Measurements from ENCODE around the gene KRT13. TPM values are rescaled to one million over a fixed set of nuclear protein-coding genes. Genes with fewer than 3 reads are reported as not detected.

The KRT13 gene
- total RNA-seq, 1 donor from 2014 or later: 2.9 TPM

GRCh38 chr17:41466988-41467387 lies 38.4 kb downstream of the KRT13 start, which contains the start of gene KRT32:
KRT32 (minus strand) TSS chr17:41467386; CDS start chr17:41467325, 61 bp downstream.
- no peak for DNase-seq

DNA sequence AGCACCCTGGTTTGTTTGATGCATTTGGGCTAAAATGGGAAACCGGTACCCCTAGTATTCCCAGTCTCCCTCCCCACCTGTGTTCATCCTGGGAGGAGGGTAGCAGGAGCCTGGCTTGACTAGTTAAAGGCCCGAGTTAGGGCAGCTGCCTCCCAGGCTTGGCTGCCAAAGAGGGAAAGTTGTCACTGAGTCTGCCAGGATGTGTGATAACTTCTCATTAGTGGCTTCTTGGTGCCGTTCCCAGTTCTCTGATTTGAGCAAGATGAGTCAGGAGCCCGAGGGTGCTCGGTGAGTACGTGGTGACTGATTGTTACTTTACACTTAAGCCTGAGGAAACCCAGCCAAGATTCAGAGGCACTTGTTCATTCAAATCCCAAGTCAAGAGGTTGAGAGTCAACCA lies 40.7 kb downstream of the KRT13 start:
- peak; percentile 20 for DNase-seq

DNA sequence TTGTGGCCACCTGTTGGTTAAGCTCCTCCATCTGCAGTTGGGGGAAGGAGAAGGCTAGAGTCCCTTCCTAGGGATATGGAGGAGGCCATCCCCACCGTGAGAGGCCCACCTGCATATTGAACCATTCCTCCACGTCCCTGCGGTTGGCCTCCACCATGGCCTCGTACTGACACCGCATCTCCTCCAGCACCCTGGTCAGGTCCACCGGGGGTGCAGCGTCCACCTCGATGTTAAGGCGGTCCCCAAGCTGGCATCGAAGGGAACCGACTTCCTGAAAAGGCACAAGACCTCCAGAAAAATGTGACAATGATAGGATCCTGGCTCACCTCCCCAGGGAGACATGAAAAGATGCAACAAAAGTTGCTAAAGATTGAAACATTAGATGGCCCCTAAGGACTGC lies 41.2 kb downstream of the KRT13 start:
- DNase-seq: no peak

DNA sequence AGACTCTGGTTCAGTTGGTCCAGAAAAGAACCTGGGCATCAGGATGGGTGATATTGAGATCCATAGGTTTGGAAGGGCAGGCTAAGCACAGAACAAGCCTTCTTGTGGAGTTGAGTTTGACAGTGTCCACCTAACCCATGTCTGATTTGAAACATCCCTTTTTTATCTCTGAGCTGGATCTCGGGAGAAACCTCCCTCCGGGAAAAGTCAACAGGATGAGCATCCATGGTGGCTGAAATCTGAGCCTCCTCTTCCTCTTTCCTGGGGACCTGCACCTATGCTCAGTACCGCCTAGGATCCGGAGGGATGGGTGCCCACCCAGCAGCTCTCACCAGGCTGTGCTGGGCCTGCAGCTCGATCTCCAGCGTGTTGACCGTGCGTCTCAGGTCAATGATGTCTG lies 41.7 kb downstream of the KRT13 start:
- no peak for DNase-seq

GRCh38 chr17:41462705-41463104 lies 42.7 kb downstream of the KRT13 start:
- DNase-seq: no peak

DNA sequence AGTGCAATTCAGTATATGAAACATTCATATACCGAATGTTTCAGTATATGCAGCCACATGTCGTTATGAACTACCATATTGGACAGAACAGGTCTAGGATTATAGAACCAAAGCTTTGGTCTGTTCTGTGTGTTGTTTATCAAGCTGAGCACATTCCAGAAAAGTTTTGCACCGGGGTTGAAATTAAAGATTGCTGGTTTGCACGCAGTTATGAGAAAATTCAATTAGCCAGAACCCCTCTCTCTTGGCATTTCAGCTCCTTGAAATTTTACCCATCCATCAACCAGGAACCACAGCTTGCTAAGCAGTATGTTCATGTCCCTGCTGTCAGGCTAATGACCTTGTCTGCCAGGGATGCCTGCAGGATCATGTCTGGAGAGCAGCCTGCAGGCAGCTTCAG lies 47.7 kb downstream of the KRT13 start:
- no peak for DNase-seq

GRCh38 chr17:41456204-41456603 lies 49.2 kb downstream of the KRT13 start:
- no peak for DNase-seq

- DNase-seq: no peak
These were observed 50.2 kb downstream of the KRT13 start for GRCh38 chr17:41455236-41455635.

- DNase-seq: no peak
These were observed 52.3 kb downstream of the KRT13 start for GRCh38 chr17:41453066-41453465.

GRCh38 chr17:41452281-41452680 lies 53.1 kb downstream of the KRT13 start:
- DNase-seq: no peak

DNA sequence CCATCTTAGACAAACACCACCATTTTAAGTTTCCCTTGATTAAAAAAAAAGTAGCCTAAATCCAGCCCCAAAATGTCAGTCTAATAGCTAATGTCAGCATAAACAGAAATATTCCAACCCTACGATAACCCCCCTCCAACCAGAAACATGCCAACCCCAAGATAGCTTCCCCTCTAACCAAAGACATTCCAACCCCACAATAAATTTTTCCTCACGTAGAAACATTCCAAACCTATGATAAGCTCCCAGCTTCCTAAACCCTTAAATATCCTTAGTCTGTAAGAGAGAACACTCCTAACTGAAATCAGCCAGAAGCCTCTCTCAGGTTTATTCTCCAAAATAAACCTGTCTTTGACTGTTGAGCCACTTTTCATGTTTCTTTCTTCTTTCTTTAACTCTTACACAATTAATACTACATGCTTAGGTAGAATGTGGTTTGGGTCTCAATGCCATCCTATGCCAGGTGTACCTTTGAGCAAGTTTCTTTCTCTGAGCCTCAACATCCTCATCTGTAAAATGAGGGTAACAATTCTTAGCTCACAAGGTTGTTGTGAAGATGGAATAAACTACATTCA lies 54.2 kb downstream of the KRT13 start:
- no peak for DNase-seq

Small RNA genes lying within 50 kb of the gene (small RNA-seq; reads per million reads assigned to genes)
- gene RNU2-32P (ENCODE audit: low replicate concordance): 0.92 reads per million, percentile 77 among the genes with 10 or more reads in this experiment

Other genes starting within 250 kb of the KRT13 start
- not detected for gene KRTAP9-6, start 240.2 kb downstream of the KRT13 start, total RNA-seq
- not detected for gene KRTAP9-7, start 229.9 kb downstream of the KRT13 start, total RNA-seq
- gene KRTAP29-1, start 202.8 kb downstream of the KRT13 start, total RNA-seq: 0.39 TPM
- 4.5 TPM for gene KRTAP16-1, start 196.3 kb downstream of the KRT13 start, total RNA-seq
- gene KRTAP17-1, start 189.9 kb downstream of the KRT13 start, total RNA-seq: 7.9 TPM
- 22.0 TPM for gene KRT33A, start 154.8 kb downstream of the KRT13 start, total RNA-seq
- 7.7 TPM for gene KRT33B, start 135.8 kb downstream of the KRT13 start, total RNA-seq
- 19.5 TPM for gene KRT34, start 123.3 kb downstream of the KRT13 start, total RNA-seq
- gene KRT31, start 108.0 kb downstream of the KRT13 start, total RNA-seq: 52.1 TPM
- gene KRT37, start 81.0 kb downstream of the KRT13 start, total RNA-seq: 0.99 TPM
- gene KRT38, start 64.6 kb downstream of the KRT13 start, total RNA-seq: 7.2 TPM
- 28.0 TPM for gene KRT32, start 38.2 kb downstream of the KRT13 start, total RNA-seq
- gene KRT35, start 24.5 kb downstream of the KRT13 start, total RNA-seq: 31.5 TPM
- gene KRT36, start 15.7 kb downstream of the KRT13 start, total RNA-seq: 1.9 TPM
- 348 TPM for gene KRT15, start 13.3 kb upstream of the KRT13 start, total RNA-seq
- gene KRT19, start 22.7 kb upstream of the KRT13 start, total RNA-seq: 75.9 TPM
- gene KRT9, start 66.4 kb upstream of the KRT13 start, total RNA-seq: 0.79 TPM
- 763 TPM for gene KRT14, start 81.3 kb upstream of the KRT13 start, total RNA-seq
- gene KRT16, start 107.2 kb upstream of the KRT13 start, total RNA-seq: 142 TPM
- 1,205 TPM for gene KRT17, start 119.0 kb upstream of the KRT13 start, total RNA-seq
- gene EIF1, start 183.3 kb upstream of the KRT13 start, total RNA-seq: 136 TPM
- not detected for gene GAST, start 206.7 kb upstream of the KRT13 start, total RNA-seq
- gene HAP1, start 229.0 kb upstream of the KRT13 start, total RNA-seq: 0.49 TPM

Measured in skin of body (tissue), 3 donors.